IMR-90 (cell line): ENCODE results near the gene CDC25A. TPM values are rescaled to one million over a fixed set of nuclear protein-coding genes. Genes with fewer than 3 reads are reported as not detected.

Experiments
- ATAC-seq: fragments of 200-7000 bp; cut with Tn5 transposase; 2 replicates; pipeline ENCODE4 v1.9.1; 2020; ENCODE audit warnings: low read depth, mild to moderate bottlenecking, moderate library complexity
- BruUV-seq: library from RNA; stranded (reverse); fragments of 400-500 nt; replicated peaks from 2 replicates; lab custom pipeline; 2021; lab: Mats Ljungman, UMichigan
- CTCF ChIA-PET: fragments of 300-600 bp; formaldehyde crosslinking; extraction: SDS; loops from one replicate; lab custom pipeline; 2021; ENCODE audit warnings: antibody characterized with exemption; lab: Yijun Ruan, JAX
- POLR2A ChIA-PET: fragments of 300-600 bp; sonication (Branson Sonifier 250); formaldehyde crosslinking; loops from one replicate; lab custom pipeline; 2022; ENCODE audit warnings: antibody characterized with exemption; ENCODE audit not compliant: unreplicated experiment; lab: Charles Lee
- DNase-seq: peaks from one replicate; pipeline ENCODE4 v3.0.0; 2013
- H2AFZ ChIP-seq: replicated peaks from 2 replicates; pipeline ENCODE3; 2013; ENCODE audit warnings: low read length, mild to moderate bottlenecking; ENCODE audit not compliant: poor library complexity
- H2AK5ac ChIP-seq: 2 replicates; pipeline ENCODE4 v1.6.1; 2013; ENCODE audit warnings: low read depth, low read length, inconsistent platforms
- H2AK9ac ChIP-seq: replicated peaks from 2 replicates; pipeline ENCODE3; 2013; ENCODE audit warnings: mild to moderate bottlenecking, low read depth, low read length, moderate library complexity; ENCODE audit not compliant: poor library complexity
- H2BK120ac ChIP-seq: 2 replicates; pipeline ENCODE4 v1.6.1; 2013; ENCODE audit warnings: low read depth, low read length, inconsistent platforms
- H2BK15ac ChIP-seq: 3 replicates; pipeline ENCODE4 v1.6.1; 2013; ENCODE audit warnings: low read depth, low read length, inconsistent platforms
- H2BK20ac ChIP-seq: 2 replicates; pipeline ENCODE4 v1.6.1; 2013; ENCODE audit warnings: low read depth, mild to moderate bottlenecking, inconsistent platforms, low read length, moderate library complexity
- H2BK5ac ChIP-seq: 2 replicates; pipeline ENCODE4 v1.6.1; 2013; ENCODE audit warnings: mild to moderate bottlenecking, low read depth, low read length, inconsistent platforms; ENCODE audit not compliant: poor library complexity, severe bottlenecking
- H3K14ac ChIP-seq: replicated peaks from 2 replicates; pipeline ENCODE4 v1.6.1; 2013; ENCODE audit warnings: low read depth, low read length, inconsistent platforms
- H3K18ac ChIP-seq: 2 replicates; pipeline ENCODE4 v1.6.1; 2013; ENCODE audit warnings: low read depth, low read length, control low read depth
- H3K23ac ChIP-seq: 2 replicates; pipeline ENCODE4 v1.6.1; 2013; ENCODE audit warnings: low read depth, low read length, inconsistent platforms
- H3K27ac ChIP-seq: 2 replicates; pipeline ENCODE4 v1.5.1; 2013; ENCODE audit warnings: mild to moderate bottlenecking, control low read depth, low read length; ENCODE audit not compliant: insufficient read depth
- H3K27me3 ChIP-seq: 2 replicates; pipeline ENCODE4 v1.6.1; 2013; ENCODE audit warnings: low read length; ENCODE audit not compliant: control insufficient read depth, insufficient read depth
- H3K36me3 ChIP-seq: 2 replicates; pipeline ENCODE4 v1.6.1; 2013; ENCODE audit warnings: low read length, mixed read lengths; ENCODE audit not compliant: control insufficient read depth, insufficient read depth
- H3K4ac ChIP-seq: 2 replicates; pipeline ENCODE4 v1.6.1; 2013; ENCODE audit warnings: low read depth, low read length, inconsistent platforms
- H3K4me1 ChIP-seq: 2 replicates; pipeline ENCODE4 v1.6.1; 2013; ENCODE audit warnings: low read length, mixed read lengths; ENCODE audit not compliant: control insufficient read depth, insufficient read depth
- H3K4me2 ChIP-seq: 2 replicates; pipeline ENCODE4 v1.6.1; 2013; ENCODE audit warnings: low read depth, mild to moderate bottlenecking, control low read depth, low read length, moderate library complexity
- H3K4me3 ChIP-seq: 2 replicates; pipeline ENCODE4 v1.5.1; 2013; ENCODE audit warnings: low read depth, mild to moderate bottlenecking, control low read depth, low read length, moderate library complexity; ENCODE audit not compliant: insufficient read depth
- H3K56ac ChIP-seq: 2 replicates; pipeline ENCODE4 v1.6.1; 2013; ENCODE audit warnings: low read length, inconsistent platforms; ENCODE audit not compliant: insufficient read depth; ENCODE audit errors: extremely low read depth
- H3K79me1 ChIP-seq, 2 experiments: 2 replicates each; pipeline ENCODE4 v1.6.1; 2013; ENCODE audit warnings: low read length in 2 of 2, inconsistent platforms in 1 of 2, low read depth in 1 of 2
- H3K9ac ChIP-seq: 2 replicates; pipeline ENCODE4 v1.6.1; 2013; ENCODE audit warnings: low read depth, low read length, control low read depth
- H3K9me1 ChIP-seq: 2 replicates; pipeline ENCODE4 v1.6.1; 2013; ENCODE audit warnings: low read length, inconsistent platforms; ENCODE audit not compliant: insufficient read depth
- H3K9me3 ChIP-seq: 2 replicates; pipeline ENCODE4 v1.6.1; 2013; ENCODE audit warnings: low read length; ENCODE audit not compliant: control insufficient read depth, insufficient read depth
- H4K20me1 ChIP-seq: 2 replicates; pipeline ENCODE4 v1.6.1; 2013; ENCODE audit warnings: low read length, inconsistent platforms; ENCODE audit not compliant: insufficient read depth
- H4K5ac ChIP-seq: 2 replicates; pipeline ENCODE4 v1.6.1; 2013; ENCODE audit warnings: mild to moderate bottlenecking, low read depth, low read length, control low read depth
- H4K8ac ChIP-seq, 2 experiments: 2 replicates each; pipeline ENCODE4 v1.6.1; 2013; ENCODE audit warnings: low read depth in 2 of 2, low read length in 2 of 2, control low read depth in 1 of 2, inconsistent platforms in 1 of 2
- H4K91ac ChIP-seq: 2 replicates; pipeline ENCODE4 v1.6.1; 2013; ENCODE audit warnings: low read depth, low read length, inconsistent platforms; ENCODE audit not compliant: insufficient read depth
- RAD21 ChIP-seq: IDR thresholded peaks from 2 replicates; pipeline ENCODE4 v1.6.1; 2012; ENCODE audit warnings: low read length, improper control_type of control experiment
- WGBS, 2 experiments: methylation state at CpG; one replicate each; pipeline versions ENCODE4 v1.1.5 to v1.1.7; 2013; ENCODE audit warnings: missing lambda C conversion rate in 2 of 2; ENCODE audit not compliant: insufficient read length in 1 of 2; ENCODE audit errors: extremely low coverage in 2 of 2; 5-methylcytosine and 5-hydroxymethylcytosine counted together
- dilution Hi-C: fragments of 300-500 bp; cut with HindIII; formaldehyde crosslinking; loops from one replicate; pipeline ENCODE4 v1.14.3; 2018; ENCODE audit warnings: low sequenced_read_pairs; ENCODE audit not compliant: unreplicated experiment
- in situ Hi-C: fragments of 300-500 bp; cut with MboI; formaldehyde crosslinking; loops from 3 replicates; pipeline ENCODE4 v1.14.3; 2019; ENCODE audit warnings: low sequenced_read_pairs, inconsistent platforms, mixed read lengths
- intact Hi-C: fragments of 100-400 bp; cut with micrococcal nuclease; formaldehyde crosslinking; loops from 2 replicates; pipeline ENCODE4 v1.10.0; 2022
- polyA plus RNA-seq, 3 experiments: library from polyadenylated mRNA; depleted of rRNA; stranded (reverse); fragments of >200 nt; gene quantifications; 2 replicates each; pipeline ENCODE4 v1.2.3, GENCODE V29; 2012; ENCODE audit warnings: low replicate concordance in 1 of 3
- total RNA-seq: library from RNA; depleted of rRNA; stranded (reverse); fragments of >200 nt; gene quantifications from 2 replicates; pipeline ENCODE4 v1.2.3, GENCODE V29; 2012

CDC25A gene
- total and polyA plus RNA-seq, 2 of the 4 experiments (the other 2 are of a cell fraction): 4.2 to 10.6 TPM

- H3K4me3 ChIP-seq: no peak overlapping the region
- H3K56ac ChIP-seq: no peak overlapping the region
- H2BK5ac ChIP-seq: no peak overlapping the region
- no peak overlapping the region for H4K91ac ChIP-seq
- TF ChIP-seq RAD21: no peak
- no peaks in the 10 kb centered on the region for H3K36me3 ChIP-seq
- H3K18ac ChIP-seq: no peak overlapping the region
- H3K27ac ChIP-seq: no peak overlapping the region
- 77% methylated on average over 4 of the region's 9 CpGs; no CpG with 5 or more reads in 1 of the 2 experiments for WGBS, 2 experiments
- H3K9me3 ChIP-seq: no peaks in the 10 kb centered on the region
- DNase-seq (no peak), ATAC-seq (no peak)
- intact Hi-C loops: no loop called here
- no TSS peak for BruUV-seq
- dilution Hi-C loops: no loop called here
- no peak overlapping the region for H4K8ac ChIP-seq
- no peaks in the 10 kb centered on the region; the same call in 1 of the 2 replicates for H3K4me1 ChIP-seq
- H4K5ac ChIP-seq: no peak overlapping the region
- no peak overlapping the region for H3K4ac ChIP-seq
- H3K4me2 ChIP-seq: no peak overlapping the region
- no peaks in the 10 kb centered on the region for H3K79me1 ChIP-seq
- H2AK9ac ChIP-seq: no peak overlapping the region
- CTCF ChIA-PET: no interaction called here
- H2BK20ac ChIP-seq: no peak overlapping the region
- no peak overlapping the region for H2BK120ac ChIP-seq
- H3K9me1 ChIP-seq: no peaks in the 10 kb centered on the region
- peaks cover 52% of the 10 kb centered on the region for H3K27me3 ChIP-seq
- in situ Hi-C loops: no loop called here
- no peak overlapping the region for H3K9ac ChIP-seq
- no peak overlapping the region for H3K23ac ChIP-seq
- H4K20me1 ChIP-seq: no peaks in the 10 kb centered on the region
- no peak overlapping the region for H3K14ac ChIP-seq
- no peak overlapping the region for H2AK5ac ChIP-seq
- POLR2A ChIA-PET: no interaction called here
- H2BK15ac ChIP-seq: no peak overlapping the region
- H2AFZ ChIP-seq: no peak overlapping the region
Observed at GRCh38 chr3:48220746-48221145, 32.5 kb upstream of the CDC25A start.
